Parathyroid adenoma (tissue), 2 donors: Measurements from ENCODE around the gene PKD1L1.

Experiments used
- H2AFZ ChIP-seq: fragments of 300-600 bp; sonication (generic); one replicate; pipeline ENCODE4 v1.7.0; 2017; ENCODE audit warnings: antibody characterized with exemption, mild to moderate bottlenecking
- H3K27ac ChIP-seq: fragments of 300-600 bp; sonication (generic); one replicate; pipeline ENCODE4 v1.7.0; 2017
- H3K27me3 ChIP-seq: fragments of 300-600 bp; sonication (generic); one replicate; pipeline ENCODE4 v1.7.0; 2017; ENCODE audit warnings: low read length; ENCODE audit not compliant: control insufficient read depth, insufficient read depth
- H3K36me3 ChIP-seq: fragments of 300-600 bp; sonication (generic); one replicate; pipeline ENCODE4 v1.7.0; 2017; ENCODE audit warnings: low read length; ENCODE audit not compliant: control insufficient read depth, insufficient read depth
- H3K4me1 ChIP-seq: fragments of 300-600 bp; sonication (generic); one replicate; pipeline ENCODE4 v1.7.0; 2017; ENCODE audit warnings: control low read depth
- H3K4me2 ChIP-seq: fragments of 300-600 bp; sonication (generic); one replicate; pipeline ENCODE4 v1.7.0; 2017; ENCODE audit warnings: low read length
- H3K4me3 ChIP-seq: fragments of 300-600 bp; sonication (generic); one replicate; pipeline ENCODE4 v1.7.0; 2017; ENCODE audit warnings: low read depth, low read length
- H3K79me2 ChIP-seq: fragments of 300-600 bp; sonication (generic); one replicate; pipeline ENCODE4 v1.7.0; 2017; ENCODE audit warnings: control low read depth
- H3K9ac ChIP-seq: fragments of 300-600 bp; sonication (generic); one replicate; pipeline ENCODE4 v1.7.0; 2017; ENCODE audit warnings: mild to moderate bottlenecking
- H3K9me3 ChIP-seq: fragments of 300-600 bp; sonication (generic); one replicate; pipeline ENCODE4 v1.7.0; 2017; ENCODE audit warnings: low read length; ENCODE audit not compliant: control insufficient read depth
- TF ChIP-seq, protein P1 (sequence below): fragments of 300-600 bp; sonication (generic); IDR thresholded peaks from one replicate; pipeline ENCODE4 v1.7.0; 2017; ENCODE audit warnings: antibody characterized with exemption, mild to moderate bottlenecking
- donor health status: primary hyperparathyroidism.

The PKD1L1 gene

DNA sequence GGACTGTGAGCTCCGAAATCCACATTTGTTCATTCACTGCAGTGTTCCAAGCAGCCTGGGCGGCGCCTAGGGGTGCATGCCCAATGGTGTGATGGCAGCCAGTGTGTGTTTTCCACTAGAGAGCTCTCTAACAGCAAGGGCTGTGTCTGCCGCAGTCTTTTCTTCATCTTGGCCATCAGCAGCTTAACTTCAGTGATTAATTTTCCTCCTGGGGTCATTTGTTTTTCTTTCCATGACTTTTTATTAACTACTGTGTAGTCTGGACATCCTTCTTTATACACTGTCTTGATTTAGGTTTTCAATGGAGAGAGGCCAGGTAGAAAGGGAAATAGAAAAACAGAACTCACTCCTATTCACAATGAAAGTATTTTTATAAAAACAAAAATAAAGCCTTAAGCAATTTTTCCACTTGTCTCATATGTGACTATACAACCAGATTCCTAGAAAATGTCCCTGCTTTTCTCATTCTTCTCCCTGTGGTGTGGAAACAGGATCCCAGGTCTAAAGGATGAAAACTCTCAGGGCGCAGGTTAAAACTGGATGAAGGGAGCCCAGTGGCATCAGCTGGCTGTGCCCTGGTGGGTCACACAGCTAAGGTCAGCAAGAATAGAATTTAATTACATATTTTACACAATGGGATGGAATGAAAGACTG, 176.8 kb downstream of the PKD1L1 start:
- no peak overlapping the region for H3K4me3 ChIP-seq
- H3K27me3 ChIP-seq, result no peaks in the 10 kb centered on the region
- H3K4me1 ChIP-seq, result no peaks in the 10 kb centered on the region
- H3K79me2 ChIP-seq, result no peaks in the 10 kb centered on the region
- TF ChIP-seq, protein P1, sequence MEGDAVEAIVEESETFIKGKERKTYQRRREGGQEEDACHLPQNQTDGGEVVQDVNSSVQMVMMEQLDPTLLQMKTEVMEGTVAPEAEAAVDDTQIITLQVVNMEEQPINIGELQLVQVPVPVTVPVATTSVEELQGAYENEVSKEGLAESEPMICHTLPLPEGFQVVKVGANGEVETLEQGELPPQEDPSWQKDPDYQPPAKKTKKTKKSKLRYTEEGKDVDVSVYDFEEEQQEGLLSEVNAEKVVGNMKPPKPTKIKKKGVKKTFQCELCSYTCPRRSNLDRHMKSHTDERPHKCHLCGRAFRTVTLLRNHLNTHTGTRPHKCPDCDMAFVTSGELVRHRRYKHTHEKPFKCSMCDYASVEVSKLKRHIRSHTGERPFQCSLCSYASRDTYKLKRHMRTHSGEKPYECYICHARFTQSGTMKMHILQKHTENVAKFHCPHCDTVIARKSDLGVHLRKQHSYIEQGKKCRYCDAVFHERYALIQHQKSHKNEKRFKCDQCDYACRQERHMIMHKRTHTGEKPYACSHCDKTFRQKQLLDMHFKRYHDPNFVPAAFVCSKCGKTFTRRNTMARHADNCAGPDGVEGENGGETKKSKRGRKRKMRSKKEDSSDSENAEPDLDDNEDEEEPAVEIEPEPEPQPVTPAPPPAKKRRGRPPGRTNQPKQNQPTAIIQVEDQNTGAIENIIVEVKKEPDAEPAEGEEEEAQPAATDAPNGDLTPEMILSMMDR, result no peak
- no peak overlapping the region for H3K27ac ChIP-seq
- H2AFZ ChIP-seq, result no peak overlapping the region
- no peaks in the 10 kb centered on the region for H3K36me3 ChIP-seq
- H3K4me2 ChIP-seq, result no peak overlapping the region
- H3K9me3 ChIP-seq, result no peaks in the 10 kb centered on the region
- H3K9ac ChIP-seq, result no peak overlapping the region

DNA sequence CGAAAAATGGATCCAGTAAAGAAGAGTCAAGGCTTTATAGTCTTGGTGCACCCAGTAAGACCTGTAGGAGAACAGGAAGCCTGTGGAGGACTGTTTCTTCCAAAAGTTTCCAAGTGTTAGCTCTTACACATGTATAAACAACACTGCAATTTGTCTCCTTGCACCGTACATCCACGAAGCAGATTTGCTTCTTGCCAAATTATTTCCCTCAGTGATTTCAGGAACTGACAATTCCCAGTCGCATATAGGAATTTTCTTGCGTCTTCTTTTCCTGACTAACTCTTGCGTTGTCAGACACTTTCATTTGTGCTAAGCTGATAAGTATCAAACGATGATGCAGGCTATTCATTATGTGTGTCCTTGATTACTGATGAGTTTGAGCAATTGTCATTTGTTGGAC, 182.1 kb downstream of the PKD1L1 start:
- no peak overlapping the region for H3K4me2 ChIP-seq
- H3K79me2 ChIP-seq, result no peaks in the 10 kb centered on the region
- H2AFZ ChIP-seq, result no peak overlapping the region
- H3K4me3 ChIP-seq, result no peak overlapping the region
- H3K27me3 ChIP-seq, result no peaks in the 10 kb centered on the region
- H3K9ac ChIP-seq, result no peak overlapping the region
- H3K27ac ChIP-seq, result no peak overlapping the region
- TF ChIP-seq, protein P1, result no peak
- no peaks in the 10 kb centered on the region for H3K4me1 ChIP-seq
- H3K9me3 ChIP-seq, result no peaks in the 10 kb centered on the region
- H3K36me3 ChIP-seq, result no peaks in the 10 kb centered on the region

DNA sequence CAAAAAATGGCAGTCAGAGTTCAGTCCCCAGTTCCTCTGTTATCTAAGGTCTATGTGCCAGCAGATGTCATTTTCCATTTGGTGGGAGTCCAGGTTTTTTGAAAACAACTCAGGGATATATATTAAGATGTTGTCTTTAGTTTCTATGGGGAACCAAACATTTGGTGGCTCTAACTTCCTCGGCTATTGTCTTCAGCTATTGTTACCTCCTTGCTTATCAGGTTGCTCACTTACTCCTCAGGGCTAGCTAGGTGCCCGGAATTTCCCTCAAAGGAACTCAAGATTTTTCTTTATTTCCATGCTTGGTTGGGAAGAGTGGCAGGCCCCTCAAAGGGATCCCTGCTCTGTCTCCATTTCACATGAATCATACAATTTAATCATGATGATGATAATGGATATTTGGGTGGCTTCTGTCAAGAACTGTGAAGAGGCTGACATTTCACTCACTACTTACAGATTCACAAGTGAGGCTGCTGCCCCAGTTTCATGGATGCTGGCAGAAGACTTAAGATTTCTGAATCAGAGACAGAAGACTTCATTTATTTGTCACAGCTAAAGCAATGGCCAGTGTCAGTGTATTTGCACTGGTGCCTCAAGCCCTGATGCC, 182.8 kb downstream of the PKD1L1 start:
- no peaks in the 10 kb centered on the region for H3K9me3 ChIP-seq
- no peak overlapping the region for H3K27ac ChIP-seq
- H3K4me3 ChIP-seq, result no peak overlapping the region
- no peak overlapping the region for H2AFZ ChIP-seq
- H3K4me2 ChIP-seq, result no peak overlapping the region
- TF ChIP-seq, protein P1, result no peak
- H3K4me1 ChIP-seq, result no peaks in the 10 kb centered on the region
- no peaks in the 10 kb centered on the region for H3K79me2 ChIP-seq
- H3K27me3 ChIP-seq, result no peaks in the 10 kb centered on the region
- H3K9ac ChIP-seq, result no peak overlapping the region
- no peaks in the 10 kb centered on the region for H3K36me3 ChIP-seq

GRCh38 chr7:47764746-47765145, 183.5 kb downstream of the PKD1L1 start:
- H3K4me2 ChIP-seq, result no peak overlapping the region
- H3K79me2 ChIP-seq, result no peaks in the 10 kb centered on the region
- no peak overlapping the region for H2AFZ ChIP-seq
- H3K9me3 ChIP-seq, result no peaks in the 10 kb centered on the region
- no peaks in the 10 kb centered on the region for H3K4me1 ChIP-seq
- H3K9ac ChIP-seq, result no peak overlapping the region
- TF ChIP-seq, protein P1, result no peak
- H3K27me3 ChIP-seq, result no peaks in the 10 kb centered on the region
- no peak overlapping the region for H3K4me3 ChIP-seq
- H3K27ac ChIP-seq, result no peak overlapping the region
- H3K36me3 ChIP-seq, result no peaks in the 10 kb centered on the region
